GM18499 (cell line): ENCODE data around the gene C1orf167.

Experiments used
- ATAC-seq: cut with Tn5 transposase; IDR thresholded peaks from one replicate; pipeline ENCODE4 v1.9.1; 2021; ENCODE audit warnings: moderate number of reproducible peaks; ENCODE audit not compliant: insufficient read depth, unreplicated experiment

Gene C1orf167

DNA sequence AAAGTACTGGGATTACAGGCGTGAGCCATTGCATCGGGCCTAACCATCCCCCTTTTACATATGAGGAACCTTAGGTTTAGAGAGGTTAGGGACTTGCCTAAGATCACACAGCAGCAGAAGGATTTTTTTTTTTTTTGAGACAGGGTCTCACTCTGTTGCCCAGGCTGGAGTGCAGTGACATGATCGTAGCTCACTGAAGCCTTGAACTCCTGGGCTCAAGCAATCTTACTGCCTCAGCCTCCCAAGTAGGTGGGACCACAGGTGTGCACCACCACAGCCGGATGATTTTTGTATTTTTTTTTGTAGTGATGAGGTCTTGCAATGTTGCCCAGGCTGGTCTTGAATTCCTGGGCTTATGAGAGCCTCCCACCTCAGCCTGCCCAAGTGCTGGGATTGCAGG, 2.2 kb upstream of the C1orf167 start:
- no peak for ATAC-seq

DNA sequence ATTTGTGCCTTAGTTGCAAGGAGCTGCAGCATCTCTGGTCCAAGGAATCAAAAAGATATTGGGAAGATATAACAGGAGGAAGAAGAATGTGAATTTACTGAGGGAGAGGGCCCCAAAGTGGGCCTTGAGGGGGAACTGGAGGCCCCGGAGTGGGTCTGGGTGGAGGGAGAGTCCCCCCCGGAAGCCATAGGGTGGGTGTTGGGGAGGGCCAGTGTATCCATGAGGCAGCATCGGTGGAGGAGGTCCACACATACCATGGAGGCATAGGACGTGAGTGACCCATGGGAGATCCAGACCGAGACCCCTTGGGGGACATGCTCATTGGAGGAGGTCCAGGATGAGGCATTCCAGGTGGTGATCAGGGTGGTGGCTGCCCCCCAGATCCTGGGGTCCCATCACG, 708 bp upstream of the C1orf167 start:
- no peak for ATAC-seq

DNA sequence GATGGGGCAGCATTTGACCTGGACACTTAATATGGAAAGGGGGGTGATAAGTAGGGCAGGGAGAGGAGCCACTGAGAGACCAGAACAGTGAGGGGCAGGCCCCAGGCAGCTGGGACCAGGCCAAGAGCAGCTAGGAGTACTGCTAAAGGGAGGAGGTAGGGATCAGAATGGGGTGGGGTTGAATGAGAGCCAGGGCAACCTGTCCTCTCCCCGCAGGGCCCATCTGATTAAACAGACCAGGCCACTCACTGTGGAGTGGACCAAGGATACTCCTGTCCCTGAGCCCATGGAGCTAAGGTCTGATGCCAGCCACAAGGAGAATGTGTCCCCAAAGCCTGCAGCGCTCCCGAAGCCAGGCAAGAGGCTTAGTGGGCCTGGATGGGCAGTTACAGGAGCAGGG, 2.1 kb downstream of the C1orf167 start:
- no peak for ATAC-seq

DNA sequence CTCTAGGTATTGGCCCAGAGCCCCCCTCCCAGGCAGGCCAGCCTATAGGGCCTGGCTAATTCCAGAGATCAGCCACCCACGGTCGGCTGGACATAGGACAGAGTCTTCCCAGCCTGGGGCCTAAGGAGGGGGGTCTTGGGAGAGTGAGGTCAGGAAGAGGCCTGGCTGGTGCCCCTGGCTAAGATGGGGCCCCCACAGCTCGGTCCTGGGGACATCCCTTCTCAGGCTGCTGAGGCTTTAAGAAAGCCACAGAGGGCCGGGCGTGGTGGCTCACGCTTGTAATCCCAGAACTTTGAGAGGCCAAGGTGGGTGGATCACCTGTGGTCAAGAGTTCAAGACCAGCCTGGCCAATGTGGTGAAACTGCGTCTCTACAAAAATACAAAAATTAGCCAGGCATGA, 2.5 kb downstream of the C1orf167 start:
- no peak for ATAC-seq

DNA sequence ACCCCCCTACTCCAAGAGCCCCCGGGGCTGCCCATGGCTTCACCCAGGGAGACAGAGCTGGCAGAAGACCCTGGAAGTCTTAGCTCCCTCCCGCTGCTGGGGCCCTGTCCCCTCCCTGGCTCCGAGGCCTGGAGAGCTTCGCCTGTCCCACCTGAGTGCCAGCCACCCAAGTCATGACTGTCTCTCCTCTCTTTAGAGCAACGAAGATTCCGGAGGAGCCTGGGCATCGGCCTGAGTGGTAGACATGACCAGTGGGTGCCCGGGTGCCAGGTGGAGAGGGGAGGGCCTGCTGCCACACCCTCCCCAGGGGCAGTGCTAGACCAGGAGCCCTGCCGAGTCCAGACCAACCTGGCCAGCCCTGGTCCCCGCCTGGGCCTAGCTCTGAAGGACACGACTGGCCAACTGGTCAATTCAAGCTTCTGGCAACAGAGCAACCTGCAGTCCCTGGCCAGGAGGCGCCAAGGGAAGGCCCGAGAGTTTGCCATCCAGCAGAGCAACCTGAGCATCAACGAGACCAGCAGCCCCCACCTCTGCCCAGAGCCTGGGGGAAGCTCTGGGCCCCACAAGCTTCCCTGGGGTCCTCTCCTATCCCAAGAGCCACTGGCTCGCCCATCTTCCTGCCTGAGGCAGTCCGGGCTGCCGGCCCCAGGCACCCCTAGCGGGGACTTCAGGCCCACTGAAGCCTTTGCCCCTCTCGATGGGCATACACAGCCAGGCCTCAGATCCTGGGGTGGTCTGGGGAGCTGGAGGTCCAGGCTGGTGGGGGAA, 3.9 kb downstream of the C1orf167 start:
- ATAC-seq, result no peak

DNA sequence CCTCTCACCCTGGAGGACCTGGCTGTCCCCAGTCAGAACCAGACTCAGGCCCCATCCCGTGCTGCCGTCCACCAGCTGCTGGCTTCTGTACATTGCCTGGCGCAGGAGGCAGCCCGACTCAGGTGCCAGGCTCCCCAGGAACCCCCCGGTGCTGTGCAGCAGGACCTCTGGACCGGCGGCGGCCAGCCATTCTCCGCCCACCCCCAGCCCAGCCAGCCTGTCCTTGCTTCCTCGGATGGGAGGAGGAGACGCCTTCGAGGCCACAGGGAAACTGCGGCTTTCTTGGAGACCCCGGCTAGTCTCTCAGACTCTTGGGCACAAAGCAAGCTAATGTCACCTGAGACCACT, 4.4 kb downstream of the C1orf167 start:
- no peak for ATAC-seq

DNA sequence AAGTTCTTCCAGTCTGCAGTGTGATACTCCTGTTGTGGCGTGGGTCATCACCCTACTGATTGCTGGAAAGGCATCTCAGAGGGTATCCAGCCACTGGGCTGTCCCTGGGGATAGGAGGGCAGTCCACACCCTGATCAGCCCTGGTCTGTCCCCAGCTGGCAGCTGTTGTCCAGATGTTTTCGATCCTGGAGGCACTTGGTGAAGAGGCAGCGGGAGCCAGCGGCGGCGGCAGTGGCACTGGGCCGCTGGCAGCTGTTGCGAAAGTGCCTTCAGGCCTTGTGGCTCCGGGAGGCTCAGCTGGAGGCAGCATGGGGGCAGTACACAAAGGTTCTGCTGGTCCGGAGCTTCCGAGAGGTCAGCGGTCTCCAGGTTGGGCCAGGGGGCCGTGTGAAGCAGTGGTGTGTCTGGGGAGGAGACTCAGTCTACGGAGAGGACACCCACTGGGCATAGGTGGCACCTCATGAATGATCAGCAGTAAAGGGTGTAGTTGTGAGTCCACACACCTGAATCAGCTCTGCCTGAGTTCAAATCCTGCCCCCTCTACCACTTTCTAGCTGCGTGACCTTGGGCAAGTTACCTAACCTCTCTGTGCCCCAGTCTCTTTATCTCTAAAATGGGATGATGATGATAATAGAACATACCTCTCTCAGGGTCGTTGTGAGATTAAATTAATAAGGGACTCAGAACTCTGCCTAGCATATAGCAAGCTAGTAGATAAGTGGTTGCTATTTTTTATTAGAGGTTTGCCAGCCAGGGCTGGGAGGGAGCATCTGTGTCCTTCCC, 6.1 kb downstream of the C1orf167 start:
- no peak for ATAC-seq

DNA sequence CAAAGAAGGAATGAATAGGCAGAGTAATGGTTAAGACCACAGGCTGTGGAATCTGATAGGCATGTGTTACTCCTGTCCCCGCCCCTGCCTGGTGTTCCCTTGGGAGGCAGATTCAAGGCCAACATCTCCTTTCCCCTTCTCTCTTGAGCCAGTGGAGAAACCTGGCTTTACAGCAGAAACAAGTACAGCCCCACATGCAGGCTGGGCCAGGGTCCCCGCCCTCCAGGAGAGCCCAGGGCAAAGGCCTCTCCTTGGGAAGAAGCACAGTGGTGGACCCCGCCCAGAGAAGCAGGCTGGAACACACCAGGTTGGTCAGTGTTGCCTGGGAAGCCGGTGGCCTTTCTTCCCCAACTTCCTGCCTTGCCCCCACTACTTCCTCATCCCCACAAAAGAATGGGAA, 6.8 kb downstream of the C1orf167 start:
- ATAC-seq, result no peak

DNA sequence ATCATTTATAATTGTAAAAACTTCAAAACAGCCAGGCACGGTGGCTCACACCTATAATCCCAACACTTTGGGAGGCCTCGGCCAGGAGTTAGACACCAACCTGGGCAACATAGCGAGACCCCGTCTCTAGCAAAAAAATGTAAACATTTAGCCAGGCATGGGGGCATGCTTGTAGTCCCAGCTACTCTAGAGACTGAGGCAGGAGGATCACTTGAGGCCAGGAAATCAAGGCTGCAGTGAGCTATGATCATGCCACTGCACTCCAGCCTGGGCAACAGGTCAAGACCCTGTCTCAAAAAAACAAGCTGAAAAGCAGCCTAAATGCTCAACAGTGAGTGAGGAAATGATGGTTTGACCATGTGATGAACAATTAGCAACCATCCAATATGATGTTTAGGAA, 7.3 kb downstream of the C1orf167 start:
- ATAC-seq, result no peak

DNA sequence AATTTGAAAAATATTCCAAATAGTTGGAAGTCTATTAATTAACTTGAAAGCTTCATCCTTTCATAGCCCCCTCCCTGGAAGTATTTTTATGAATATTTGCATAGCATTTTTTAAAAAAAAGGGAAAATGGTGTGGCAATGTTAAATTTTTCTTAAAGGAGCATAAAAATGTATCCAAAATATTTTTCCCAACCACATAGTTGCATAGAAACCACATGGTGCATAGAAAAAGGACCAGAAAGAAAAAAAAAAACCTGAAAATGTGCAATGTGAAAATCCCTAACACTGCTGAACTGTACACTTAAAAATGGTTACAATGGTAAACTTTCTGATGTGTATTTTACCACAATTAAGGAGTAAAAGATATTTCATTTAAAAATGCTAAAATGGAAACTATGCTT, 8.0 kb downstream of the C1orf167 start:
- ATAC-seq, result no peak

DNA sequence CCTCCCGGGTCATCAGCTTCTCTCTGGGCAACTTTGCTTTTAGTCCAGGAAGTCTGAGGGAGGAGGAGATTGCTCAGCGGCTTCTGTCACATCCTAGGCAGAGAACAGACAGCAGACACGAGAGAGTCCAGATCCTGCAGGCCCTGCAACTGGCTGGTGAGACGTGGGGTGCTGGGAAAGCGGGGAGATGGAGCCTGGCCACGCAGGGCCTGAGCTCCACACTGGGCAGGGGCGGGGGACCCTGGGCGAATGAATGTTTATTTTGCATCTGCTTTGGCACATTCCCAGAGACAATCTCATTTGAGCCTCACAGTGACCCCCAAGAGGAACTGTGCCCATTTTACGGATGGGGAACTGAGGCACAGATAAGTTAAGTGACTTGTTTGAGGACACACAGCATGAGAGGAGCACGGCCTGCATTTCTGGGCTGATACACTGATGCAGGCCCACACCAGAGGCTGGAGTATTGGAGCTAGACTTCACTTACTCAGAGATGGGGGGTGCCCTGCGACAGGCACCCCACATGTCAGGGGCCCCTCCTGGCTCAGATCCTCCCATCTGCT, 9.6 kb downstream of the C1orf167 start:
- no peak for ATAC-seq

DNA sequence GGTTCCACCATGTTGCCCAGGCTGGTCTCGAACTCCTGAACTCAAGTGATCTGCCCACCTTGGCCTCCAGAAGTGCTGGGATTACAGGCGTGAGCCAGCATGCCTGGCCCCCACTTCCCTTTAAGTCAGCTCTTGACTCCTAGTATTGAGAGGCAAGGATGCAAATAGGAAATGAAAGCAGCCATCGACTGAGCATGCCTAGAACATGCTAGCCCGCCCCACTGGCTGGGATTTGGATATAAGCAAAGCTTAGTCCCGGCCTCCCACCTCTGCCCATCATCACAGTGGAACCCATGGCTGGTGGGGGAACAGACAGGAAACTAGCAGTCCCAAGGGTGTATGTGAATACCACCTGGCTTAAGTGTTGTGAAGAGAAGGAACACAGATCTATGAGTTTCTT, 10.5 kb downstream of the C1orf167 start:
- ATAC-seq, result no peak

DNA sequence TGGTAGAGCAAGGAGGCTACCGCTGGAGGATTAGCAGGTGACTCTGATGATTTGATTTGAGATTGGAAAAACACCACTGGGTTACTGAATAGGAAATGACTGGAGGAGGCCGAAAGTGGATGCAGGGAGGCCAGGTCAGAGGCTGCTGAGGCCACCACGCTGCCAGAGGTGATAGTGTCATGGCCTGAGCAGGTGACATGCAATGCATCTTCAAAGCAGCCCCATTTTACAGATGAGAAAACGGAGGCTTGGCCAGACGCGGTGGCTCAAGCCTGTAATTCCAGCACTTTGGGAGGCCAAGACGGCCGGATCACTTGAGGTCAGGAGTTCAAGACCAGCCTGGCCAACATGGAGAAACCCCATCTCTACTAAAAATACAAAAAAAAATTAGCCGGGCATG, 12.8 kb downstream of the C1orf167 start:
- ATAC-seq, result no peak

DNA sequence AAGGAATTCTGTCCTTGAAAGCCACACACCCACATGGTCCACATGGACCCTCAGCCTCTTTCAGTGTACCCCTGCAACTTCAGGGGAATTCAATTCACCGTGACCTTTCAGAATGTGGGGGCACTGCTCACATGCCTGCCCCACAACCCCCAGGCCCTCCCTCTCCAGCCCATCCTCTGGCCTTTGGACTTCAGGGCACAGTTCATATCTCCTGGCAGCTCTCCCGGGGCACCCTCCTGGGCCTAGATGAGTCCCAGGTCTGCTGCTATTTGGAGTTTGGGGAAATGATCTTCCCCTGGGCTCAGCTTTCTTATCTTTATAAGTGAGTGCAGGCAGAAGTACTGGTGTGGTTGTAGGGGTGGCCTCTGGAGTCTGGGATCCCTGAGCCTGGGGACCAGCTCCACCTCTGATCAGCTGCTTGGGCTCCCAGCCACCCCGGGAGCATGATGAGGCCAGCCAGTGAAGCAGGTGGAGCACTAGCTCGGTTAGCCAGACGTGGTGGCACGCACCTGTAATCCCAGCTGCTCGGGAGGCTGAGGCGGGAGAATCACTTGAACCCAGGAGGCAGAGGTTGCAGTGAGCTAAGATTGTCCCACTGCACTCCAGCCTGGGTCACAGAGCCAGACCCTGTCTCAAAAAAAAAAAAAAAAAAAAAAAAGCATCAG, 15.8 kb downstream of the C1orf167 start:
- no peak for ATAC-seq

DNA sequence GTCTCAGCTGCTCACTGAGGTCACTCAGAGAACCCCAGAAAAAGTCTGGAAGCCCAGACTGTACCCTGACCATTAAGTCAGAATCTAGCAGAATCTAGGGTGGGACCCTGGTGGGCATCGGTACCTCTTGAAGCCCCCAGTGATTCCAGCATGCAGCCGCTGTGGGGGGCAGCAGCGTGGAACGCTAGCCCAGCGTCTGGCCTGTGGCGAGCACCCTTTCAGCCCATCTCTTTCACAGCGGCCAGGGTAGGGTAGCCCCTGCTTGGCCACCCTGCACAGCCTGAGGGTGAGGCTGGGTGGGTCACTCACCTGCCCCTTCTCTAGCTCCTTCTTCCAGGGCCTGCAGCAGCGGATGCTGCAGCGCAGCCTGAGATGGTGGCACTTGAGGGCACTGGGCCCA, 16.3 kb downstream of the C1orf167 start:
- ATAC-seq, result no peak

DNA sequence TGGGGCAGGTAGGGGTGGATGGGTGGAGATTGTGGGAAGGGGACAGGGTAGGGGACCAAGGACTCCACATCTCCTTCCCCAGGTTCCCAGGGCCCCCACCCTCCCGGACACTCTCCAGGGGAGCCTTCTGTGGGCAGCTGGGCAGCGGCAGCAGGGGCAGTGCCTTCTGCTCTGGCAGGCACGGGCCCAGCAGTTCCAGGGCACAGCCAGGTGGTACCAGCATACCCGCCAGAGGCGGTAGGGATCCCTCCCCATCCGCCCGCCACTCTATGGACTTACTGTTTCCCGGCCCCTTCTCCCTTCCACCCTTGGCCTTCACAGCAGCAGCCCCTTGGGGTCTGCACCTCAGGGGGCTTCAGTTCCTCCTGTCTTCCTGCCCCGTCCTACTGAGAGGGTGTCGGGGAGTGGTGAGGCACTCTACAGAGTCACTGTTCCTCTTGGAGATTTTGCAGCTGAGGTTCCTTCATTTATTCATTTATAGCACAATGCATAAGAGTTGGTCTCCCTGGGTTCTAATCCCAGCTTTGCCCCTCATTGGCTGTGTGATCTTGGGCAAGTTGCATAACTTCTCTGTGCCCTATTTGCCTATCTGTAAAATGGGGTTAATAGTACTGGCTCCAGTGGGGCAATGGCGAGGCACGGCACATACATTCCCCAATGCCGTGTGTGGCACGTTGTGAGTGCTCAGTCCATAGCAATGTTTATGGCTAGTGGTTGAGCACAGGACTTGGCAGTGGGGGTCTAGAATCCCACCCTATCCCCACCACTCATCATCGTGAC, 17.0 kb downstream of the C1orf167 start:
- no peak for ATAC-seq

DNA sequence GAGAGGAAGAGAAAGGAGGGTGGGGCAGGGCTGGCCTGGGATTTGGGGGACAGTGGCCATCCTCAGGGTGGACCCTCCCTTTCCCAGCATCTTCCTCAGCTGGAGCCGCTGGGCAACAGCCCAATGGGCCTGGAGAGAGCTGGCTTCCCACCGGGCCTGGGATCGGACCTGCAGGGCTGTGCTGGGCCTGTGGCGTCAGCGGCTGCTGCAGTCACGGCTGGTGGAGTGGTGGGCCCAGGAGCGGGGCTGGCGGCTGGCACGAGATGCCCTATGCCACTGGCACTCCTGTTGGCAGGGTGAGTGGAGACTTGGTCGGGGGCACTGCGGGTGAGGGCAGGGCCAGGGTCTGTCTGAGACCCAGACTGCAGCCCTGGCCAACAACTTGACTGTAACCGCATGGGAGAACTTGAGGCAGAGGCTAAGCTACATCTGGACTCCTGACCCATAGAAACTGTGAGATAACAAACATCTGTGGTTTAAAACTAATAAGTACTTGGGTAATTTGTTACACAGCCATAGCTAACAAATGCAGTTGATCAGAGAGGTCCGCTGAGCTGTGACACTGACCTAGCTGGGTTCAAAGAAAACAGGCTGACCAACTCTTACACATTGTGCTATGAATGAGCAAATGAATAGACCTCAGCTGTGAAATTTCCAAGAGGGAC, 17.9 kb downstream of the C1orf167 start:
- no peak for ATAC-seq

DNA sequence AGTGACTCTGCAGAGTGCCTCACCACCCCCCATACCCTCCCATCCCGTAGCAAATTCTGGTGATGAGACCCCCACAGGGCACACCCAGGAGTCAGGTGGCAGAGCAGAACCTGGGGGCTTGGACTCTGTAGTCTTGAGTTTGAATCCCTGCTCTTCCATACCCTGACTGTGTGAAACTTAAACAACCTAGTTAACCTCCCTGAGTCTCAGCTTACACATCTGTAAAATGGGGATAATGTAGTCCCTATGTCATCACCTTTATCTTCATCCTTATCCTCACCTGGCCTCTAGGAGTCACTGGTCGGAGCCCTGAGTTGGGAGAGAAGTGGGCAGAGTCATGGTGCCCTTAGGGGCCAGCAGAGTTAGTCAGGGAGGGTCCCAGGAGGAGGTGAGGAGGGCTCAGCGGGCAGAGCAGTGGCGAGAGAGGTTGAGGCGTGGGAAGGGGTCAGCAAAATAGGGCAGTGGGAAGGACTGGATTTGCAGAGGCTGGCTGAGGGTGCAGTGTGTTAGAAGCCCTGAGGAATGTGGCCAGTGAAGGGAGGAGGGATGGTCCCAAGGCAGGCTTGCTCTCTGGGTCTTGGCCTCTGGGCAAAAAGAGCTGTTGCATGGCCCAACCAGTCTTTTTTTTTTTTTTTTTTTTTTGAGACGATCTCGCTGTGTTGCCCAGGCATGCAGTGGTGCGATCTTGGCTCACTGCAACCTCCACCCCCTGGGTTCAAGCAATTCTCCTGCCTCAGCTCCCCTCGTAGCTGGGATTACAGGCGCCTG, 18.6 kb downstream of the C1orf167 start:
- no peak for ATAC-seq

DNA sequence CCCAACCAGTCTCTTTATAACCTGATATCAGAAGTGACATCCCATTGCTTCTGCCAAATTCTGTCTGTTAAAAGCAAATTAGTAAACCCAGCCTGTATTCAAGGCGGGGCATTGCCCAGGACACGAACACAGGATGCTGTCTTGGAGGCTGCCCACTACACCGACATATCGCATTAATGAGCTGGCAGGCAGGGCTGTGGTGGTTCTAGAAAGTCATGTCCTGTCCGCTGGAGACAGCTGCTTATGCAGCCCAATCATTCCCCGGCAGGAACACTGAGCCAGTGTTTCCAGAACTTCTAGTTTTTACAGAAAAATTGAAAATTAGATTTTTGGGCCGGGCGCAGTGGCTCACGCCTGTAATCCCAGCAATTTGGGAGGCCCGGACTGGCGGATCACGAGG, 19.3 kb downstream of the C1orf167 start:
- ATAC-seq, result no peak
